Lung microvascular endothelial cell (primary cell): ENCODE data around the gene CHD1L. TPM values are rescaled to one million over a fixed set of nuclear protein-coding genes. Genes with fewer than 3 reads are reported as not detected.

Experiments used
- total RNA-seq: library from RNA; depleted of rRNA; stranded (reverse); fragments of >200 nt; gene quantifications from 2 replicates; pipeline ENCODE4 v1.2.1, GENCODE V29; 2014

The CHD1L gene
- total RNA-seq, 1 donor from 2014 or later = 28.2 TPM

Other genes with a start within 250 kb of the CHD1L start
- gene PRKAB2, start 70.2 kb upstream of the CHD1L start, total RNA-seq = 3.0 and 3.3 TPM in 2 replicates
- 1.1 and 2.6 TPM in 2 replicates for gene FMO5, start 17.3 kb upstream of the CHD1L start, total RNA-seq